Islet precursor cell (in vitro differentiated cells): ENCODE measurements around the gene RHOBTB1.
A peak's percentile ranks its signal among the peaks of the same experiment; 100 is the strongest.

Experiments used
- DNase-seq: peaks from one replicate; pipeline ENCODE4 v3.0.0-alpha.2; 2018

Gene RHOBTB1

GRCh38 chr10:60964257-60965235 lies 20.6 kb upstream of the RHOBTB1 start:
- DNase-seq = peak; percentile 77

- no peak for DNase-seq
Observed at GRCh38 chr10:60963441-60964256, 19.7 kb upstream of the RHOBTB1 start.

- DNase-seq = no peak
Observed at GRCh38 chr10:60962946-60963345, 19.0 kb upstream of the RHOBTB1 start.

GRCh38 chr10:60960913-60961312 lies 16.9 kb upstream of the RHOBTB1 start:
- DNase-seq = no peak

GRCh38 chr10:60960031-60960430 lies 16.0 kb upstream of the RHOBTB1 start:
- no peak for DNase-seq

GRCh38 chr10:60958892-60959601 lies 15.1 kb upstream of the RHOBTB1 start:
- DNase-seq = no peak

GRCh38 chr10:60957667-60958221 lies 13.8 kb upstream of the RHOBTB1 start:
- no peak for DNase-seq

- DNase-seq = no peak
Observed at GRCh38 chr10:60955957-60956425, 12.0 kb upstream of the RHOBTB1 start.

GRCh38 chr10:60955316-60955715 lies 11.3 kb upstream of the RHOBTB1 start:
- no peak for DNase-seq

GRCh38 chr10:60954035-60954434 lies 10.1 kb upstream of the RHOBTB1 start:
- DNase-seq = no peak

- no peak for DNase-seq
Observed at GRCh38 chr10:60953420-60953819, 9.4 kb upstream of the RHOBTB1 start.

GRCh38 chr10:60952846-60953220 lies 8.8 kb upstream of the RHOBTB1 start:
- DNase-seq = no peak

- no peak for DNase-seq
Observed at GRCh38 chr10:60952067-60952845, 8.3 kb upstream of the RHOBTB1 start.

- DNase-seq = no peak
Observed at GRCh38 chr10:60951272-60951724, 7.3 kb upstream of the RHOBTB1 start.

GRCh38 chr10:60950300-60950699 lies 6.3 kb upstream of the RHOBTB1 start:
- no peak for DNase-seq

- DNase-seq = no peak
Observed at GRCh38 chr10:60948851-60949250, 4.9 kb upstream of the RHOBTB1 start.

GRCh38 chr10:60944910-60945297 lies 919 bp upstream of the RHOBTB1 start:
- no peak for DNase-seq

- peak; percentile 83 for DNase-seq
Observed at GRCh38 chr10:60943316-60944057, 498 bp downstream of the RHOBTB1 start.

GRCh38 chr10:60942788-60943315 lies 1.1 kb downstream of the RHOBTB1 start:
- DNase-seq = no peak

GRCh38 chr10:60942134-60942787 lies 1.7 kb downstream of the RHOBTB1 start:
- DNase-seq = no peak
